MM.1S (cell line): Measurements from ENCODE around the gene OSBPL5.

Experiments used
- DNase-seq: peaks from one replicate; pipeline ENCODE4 v3.0.0-alpha.2; 2015
- H2AFZ ChIP-seq: fragments of 300-600 bp; sonication (generic); 2 replicates; pipeline ENCODE4 v1.6.0; 2016; ENCODE audit warnings: antibody characterized with exemption, low read length
- H3F3A ChIP-seq: fragments of 300-600 bp; sonication (generic); 2 replicates; pipeline ENCODE4 v1.6.1; 2016; ENCODE audit warnings: mild to moderate bottlenecking, antibody characterized with exemption, low read length, moderate library complexity, mixed read lengths; ENCODE audit not compliant: insufficient read depth
- H3K27ac ChIP-seq: fragments of 300-600 bp; sonication (generic); 2 replicates; pipeline ENCODE4 v1.5.1; 2016; ENCODE audit warnings: mild to moderate bottlenecking, low read length
- H3K27me3 ChIP-seq: fragments of 300-600 bp; sonication (generic); replicated peaks from 2 replicates; pipeline ENCODE4 v1.6.0; 2016; ENCODE audit warnings: low read length; ENCODE audit not compliant: insufficient read depth
- H3K36me3 ChIP-seq: fragments of 300-600 bp; sonication (generic); replicated peaks from 2 replicates; pipeline ENCODE4 v1.6.1; 2016; ENCODE audit warnings: mild to moderate bottlenecking, low read length, mixed read lengths; ENCODE audit not compliant: insufficient read depth
- H3K4me1 ChIP-seq: fragments of 300-600 bp; sonication (generic); 2 replicates; pipeline ENCODE4 v1.6.1; 2016; ENCODE audit warnings: low read length, mixed read lengths
- H3K4me2 ChIP-seq: fragments of 300-600 bp; sonication (generic); 2 replicates; pipeline ENCODE4 v1.6.0; 2016; ENCODE audit warnings: low read depth, low read length
- H3K4me3 ChIP-seq: fragments of 300-600 bp; sonication (generic); 2 replicates; pipeline ENCODE4 v1.5.1; 2016; ENCODE audit warnings: low read length, mixed read lengths
- H3K79me2 ChIP-seq: fragments of 300-600 bp; sonication (generic); 2 replicates; pipeline ENCODE4 v1.6.1; 2016; ENCODE audit warnings: mixed run types, low read length, mixed read lengths
- H3K9ac ChIP-seq: fragments of 300-600 bp; sonication (generic); 2 replicates; pipeline ENCODE4 v1.6.1; 2016; ENCODE audit warnings: low read length, mixed read lengths
- H3K9me2 ChIP-seq: fragments of 300-600 bp; sonication (generic); replicated peaks from 2 replicates; pipeline ENCODE4 v1.6.1; 2016; ENCODE audit warnings: mild to moderate bottlenecking, low read length, mixed read lengths; ENCODE audit not compliant: insufficient read depth
- H3K9me3 ChIP-seq: fragments of 300-600 bp; sonication (generic); replicated peaks from 2 replicates; pipeline ENCODE4 v1.6.1; 2016; ENCODE audit warnings: mild to moderate bottlenecking, low read length, mixed read lengths; ENCODE audit not compliant: insufficient read depth
- H4K20me1 ChIP-seq: fragments of 300-600 bp; sonication (generic); 2 replicates; pipeline ENCODE4 v1.6.1; 2016; ENCODE audit warnings: mild to moderate bottlenecking, low read length, moderate library complexity, mixed read lengths; ENCODE audit not compliant: insufficient read depth
- EZH2 ChIP-seq: fragments of 300-600 bp; sonication (generic); optimal IDR thresholded peaks from 2 replicates; pipeline ENCODE3; 2017; ENCODE audit warnings: low read depth, mild to moderate bottlenecking, antibody characterized with exemption, low read length, mixed read lengths
- EZH2phosphoT487 ChIP-seq: fragments of 300-600 bp; sonication (generic); IDR thresholded peaks from 2 replicates; pipeline ENCODE4 v1.6.1; 2018; ENCODE audit warnings: antibody characterized with exemption, low read length
- TF ChIP-seq, protein P1 (sequence below): fragments of 300-600 bp; sonication (generic); IDR thresholded peaks from 2 replicates; pipeline ENCODE4 v1.5.1; 2016; ENCODE audit warnings: antibody characterized with exemption, low read length, mixed read lengths

Gene OSBPL5

DNA sequence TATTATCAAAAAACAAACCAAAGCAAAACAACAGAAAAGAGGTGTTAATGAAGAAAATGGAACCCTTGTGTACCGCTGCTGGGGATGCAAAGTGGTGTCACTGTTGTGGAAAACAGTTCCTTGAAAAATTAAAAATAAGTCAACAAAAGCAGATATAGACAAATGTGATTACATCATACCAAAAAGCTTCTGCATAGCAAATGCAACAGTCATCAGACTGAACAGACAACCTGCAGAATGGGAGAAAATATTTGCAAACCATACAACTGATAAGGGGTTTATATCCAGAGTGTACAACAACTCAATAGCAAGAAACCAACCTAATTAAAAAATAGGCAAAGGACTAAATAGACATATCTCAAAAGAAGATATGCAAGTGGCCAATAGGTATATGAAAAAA is 85.0 kb downstream of the OSBPL5 start:
- Histone ChIP-seq H3K4me1 (no peaks in the 10 kb centered on the region), H3K4me3 (no peak overlapping the region), H4K20me1 (no peaks in the 10 kb centered on the region), H3K27ac (no peak overlapping the region), H3K9ac (no peak overlapping the region), H3F3A (no peaks in the 10 kb centered on the region), H3K79me2 (no peaks in the 10 kb centered on the region), H3K27me3 (no peaks in the 10 kb centered on the region), H3K36me3 (no peaks in the 10 kb centered on the region), H3K4me2 (no peak overlapping the region), H2AFZ (no peak overlapping the region), H3K9me2 (no peaks in the 10 kb centered on the region), H3K9me3 (no peaks in the 10 kb centered on the region)
- DNase-seq = no peak
- TF ChIP-seq, protein P1, sequence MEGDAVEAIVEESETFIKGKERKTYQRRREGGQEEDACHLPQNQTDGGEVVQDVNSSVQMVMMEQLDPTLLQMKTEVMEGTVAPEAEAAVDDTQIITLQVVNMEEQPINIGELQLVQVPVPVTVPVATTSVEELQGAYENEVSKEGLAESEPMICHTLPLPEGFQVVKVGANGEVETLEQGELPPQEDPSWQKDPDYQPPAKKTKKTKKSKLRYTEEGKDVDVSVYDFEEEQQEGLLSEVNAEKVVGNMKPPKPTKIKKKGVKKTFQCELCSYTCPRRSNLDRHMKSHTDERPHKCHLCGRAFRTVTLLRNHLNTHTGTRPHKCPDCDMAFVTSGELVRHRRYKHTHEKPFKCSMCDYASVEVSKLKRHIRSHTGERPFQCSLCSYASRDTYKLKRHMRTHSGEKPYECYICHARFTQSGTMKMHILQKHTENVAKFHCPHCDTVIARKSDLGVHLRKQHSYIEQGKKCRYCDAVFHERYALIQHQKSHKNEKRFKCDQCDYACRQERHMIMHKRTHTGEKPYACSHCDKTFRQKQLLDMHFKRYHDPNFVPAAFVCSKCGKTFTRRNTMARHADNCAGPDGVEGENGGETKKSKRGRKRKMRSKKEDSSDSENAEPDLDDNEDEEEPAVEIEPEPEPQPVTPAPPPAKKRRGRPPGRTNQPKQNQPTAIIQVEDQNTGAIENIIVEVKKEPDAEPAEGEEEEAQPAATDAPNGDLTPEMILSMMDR = no peak
- no peak for TF ChIP-seq EZH2phosphoT487
- TF ChIP-seq EZH2 = no peak

DNA sequence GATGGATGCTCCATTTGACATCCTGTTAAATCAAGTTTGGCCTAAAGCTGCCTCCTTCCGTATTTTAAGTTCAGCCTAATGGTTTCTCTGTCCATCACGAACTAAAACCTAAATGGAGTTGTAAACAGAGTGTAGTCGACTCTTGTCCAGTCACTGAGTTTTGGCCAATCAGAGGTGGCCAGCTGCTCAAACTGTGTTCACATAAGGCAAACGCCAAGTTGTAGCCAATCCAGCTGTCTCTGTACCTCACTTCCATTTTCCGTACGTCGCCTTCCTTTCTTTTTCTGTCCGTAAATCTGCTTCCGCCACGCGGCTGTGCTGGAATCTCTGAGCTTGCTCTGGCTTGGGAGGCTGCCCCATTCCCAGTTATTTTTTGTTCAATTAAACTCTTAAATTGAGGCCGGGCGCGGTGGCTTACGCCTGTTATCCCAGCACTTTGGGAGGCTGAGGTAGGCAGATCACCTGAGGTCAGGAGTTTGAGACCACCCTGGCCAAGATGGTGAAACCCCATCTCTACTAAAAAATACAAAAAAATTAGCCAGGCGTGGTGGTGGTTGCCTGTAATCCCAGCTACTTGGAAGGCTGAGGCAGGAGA is 87.2 kb downstream of the OSBPL5 start:
- H2AFZ ChIP-seq = no peak overlapping the region
- no peak for DNase-seq
- no peaks in the 10 kb centered on the region for H3K4me1 ChIP-seq
- no peak for TF ChIP-seq EZH2
- no peak for TF ChIP-seq EZH2phosphoT487
- TF ChIP-seq, protein P1 = no peak
- no peak overlapping the region for H3K4me3 ChIP-seq
- no peak overlapping the region for H3K4me2 ChIP-seq
- H3K9ac ChIP-seq = no peak overlapping the region
- no peaks in the 10 kb centered on the region for H3K9me2 ChIP-seq
- H4K20me1 ChIP-seq = no peaks in the 10 kb centered on the region
- no peaks in the 10 kb centered on the region for H3K9me3 ChIP-seq
- H3K27me3 ChIP-seq = no peaks in the 10 kb centered on the region
- no peaks in the 10 kb centered on the region for H3K36me3 ChIP-seq
- no peak overlapping the region for H3K27ac ChIP-seq
- H3F3A ChIP-seq = no peaks in the 10 kb centered on the region
- H3K79me2 ChIP-seq = no peaks in the 10 kb centered on the region

- H3K9me3 ChIP-seq = no peaks in the 10 kb centered on the region
- no peak overlapping the region for H3K4me2 ChIP-seq
- no peak for DNase-seq
- H3F3A ChIP-seq = no peaks in the 10 kb centered on the region
- no peaks in the 10 kb centered on the region for H3K9me2 ChIP-seq
- no peaks in the 10 kb centered on the region for H3K4me1 ChIP-seq
- H3K79me2 ChIP-seq = no peaks in the 10 kb centered on the region
- no peak overlapping the region for H3K4me3 ChIP-seq
- H3K36me3 ChIP-seq = no peaks in the 10 kb centered on the region
- no peak overlapping the region for H3K27ac ChIP-seq
- no peaks in the 10 kb centered on the region for H4K20me1 ChIP-seq
- no peaks in the 10 kb centered on the region for H3K27me3 ChIP-seq
- H3K9ac ChIP-seq = no peak overlapping the region
- no peak overlapping the region for H2AFZ ChIP-seq
- no peak for TF ChIP-seq EZH2
Measured at GRCh38 chr11:3077189-3077836, 87.8 kb downstream of the OSBPL5 start.

- Histone ChIP-seq H4K20me1 (no peaks in the 10 kb centered on the region), H3F3A (no peaks in the 10 kb centered on the region)
- DNase-seq = no peak
Measured at GRCh38 chr11:3074912-3075589, 90.1 kb downstream of the OSBPL5 start.

More at GRCh38 chr11:3074912-3075589, 90.1 kb downstream of the OSBPL5 start:
- no peaks in the 10 kb centered on the region for H3K9me3 ChIP-seq
- TF ChIP-seq, protein P1 = no peak
- TF ChIP-seq EZH2 (no peak), EZH2phosphoT487 (no peak)
- H3K79me2 ChIP-seq = no peaks in the 10 kb centered on the region
- no peak overlapping the region for H3K27ac ChIP-seq
- no peak overlapping the region for H2AFZ ChIP-seq
- no peaks in the 10 kb centered on the region for H3K36me3 ChIP-seq
- H3K4me1 ChIP-seq = no peaks in the 10 kb centered on the region
- H3K27me3 ChIP-seq = no peaks in the 10 kb centered on the region
- H3K9ac ChIP-seq = no peak overlapping the region
- H3K4me2 ChIP-seq = no peak overlapping the region
- H3K4me3 ChIP-seq = no peak overlapping the region
- H3K9me2 ChIP-seq = no peaks in the 10 kb centered on the region
